ENCODE measurements around the gene DHX58. TPM values are rescaled to one million over a fixed set of nuclear protein-coding genes. Genes with fewer than 3 reads are reported as not detected.

The DHX58 gene
- total RNA-seq, 1 donor from 2014 or later = 0.41 TPM

DNA sequence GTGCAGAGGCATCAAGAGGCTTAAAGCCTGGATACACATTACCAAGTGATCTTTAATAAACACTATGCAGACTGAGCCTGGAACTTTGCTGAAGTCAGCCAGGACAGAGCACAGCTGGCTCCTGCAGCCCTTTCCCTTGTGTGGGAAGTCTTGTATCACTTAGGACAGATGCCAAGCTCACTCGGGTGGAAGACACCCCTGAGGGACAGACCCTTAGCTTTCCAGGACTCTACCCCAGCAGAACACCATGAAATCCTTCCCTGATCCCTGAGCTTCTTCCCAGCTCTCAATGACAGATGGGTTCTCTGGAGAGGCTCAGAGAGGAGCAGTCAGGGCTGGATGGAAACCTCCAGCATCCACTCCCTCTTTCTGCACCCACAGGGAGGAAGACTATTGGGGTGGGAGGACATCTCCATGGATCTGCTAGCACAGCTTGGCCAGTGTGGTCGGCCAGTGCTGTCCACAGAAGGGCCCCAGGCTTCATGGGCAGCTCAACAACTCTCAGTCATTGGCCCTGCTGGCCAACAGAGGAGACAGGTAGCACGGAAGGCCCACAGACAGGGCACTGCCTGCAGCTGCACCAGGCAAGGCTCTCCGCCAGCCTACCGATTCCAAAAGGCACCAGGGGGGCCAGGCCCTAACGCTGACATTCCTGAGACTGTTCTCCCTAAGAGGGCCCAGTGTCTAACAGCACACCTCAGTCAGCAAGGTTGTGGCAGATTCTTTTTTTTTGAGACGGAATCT, 26.4 kb upstream of the DHX58 start:
- DNase-seq (ENCODE audit: low spot score) = no peak
- no peaks in the 10 kb centered on the region for H3K9me3 Mint-ChIP-seq (ENCODE audit: unreplicated experiment)
- peaks cover 5% of the 10 kb centered on the region for H3K27me3 Mint-ChIP-seq (ENCODE audit: unreplicated experiment)
- H3K4me3 Mint-ChIP-seq (ENCODE audit: unreplicated experiment) = no peak overlapping the region
- no peak overlapping the region for H3K27ac Mint-ChIP-seq (ENCODE audit: unreplicated experiment)
- peaks cover 48% of the 10 kb centered on the region for H3K4me1 Mint-ChIP-seq (ENCODE audit: unreplicated experiment)
- H3K36me3 Mint-ChIP-seq (ENCODE audit: low read depth, unreplicated experiment) = peaks cover 13% of the 10 kb centered on the region
- TF ChIP-seq, protein P1, sequence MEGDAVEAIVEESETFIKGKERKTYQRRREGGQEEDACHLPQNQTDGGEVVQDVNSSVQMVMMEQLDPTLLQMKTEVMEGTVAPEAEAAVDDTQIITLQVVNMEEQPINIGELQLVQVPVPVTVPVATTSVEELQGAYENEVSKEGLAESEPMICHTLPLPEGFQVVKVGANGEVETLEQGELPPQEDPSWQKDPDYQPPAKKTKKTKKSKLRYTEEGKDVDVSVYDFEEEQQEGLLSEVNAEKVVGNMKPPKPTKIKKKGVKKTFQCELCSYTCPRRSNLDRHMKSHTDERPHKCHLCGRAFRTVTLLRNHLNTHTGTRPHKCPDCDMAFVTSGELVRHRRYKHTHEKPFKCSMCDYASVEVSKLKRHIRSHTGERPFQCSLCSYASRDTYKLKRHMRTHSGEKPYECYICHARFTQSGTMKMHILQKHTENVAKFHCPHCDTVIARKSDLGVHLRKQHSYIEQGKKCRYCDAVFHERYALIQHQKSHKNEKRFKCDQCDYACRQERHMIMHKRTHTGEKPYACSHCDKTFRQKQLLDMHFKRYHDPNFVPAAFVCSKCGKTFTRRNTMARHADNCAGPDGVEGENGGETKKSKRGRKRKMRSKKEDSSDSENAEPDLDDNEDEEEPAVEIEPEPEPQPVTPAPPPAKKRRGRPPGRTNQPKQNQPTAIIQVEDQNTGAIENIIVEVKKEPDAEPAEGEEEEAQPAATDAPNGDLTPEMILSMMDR (IDR thresholded peaks at IDR 0.05; ENCODE audit: unreplicated experiment) = no peak

DNA sequence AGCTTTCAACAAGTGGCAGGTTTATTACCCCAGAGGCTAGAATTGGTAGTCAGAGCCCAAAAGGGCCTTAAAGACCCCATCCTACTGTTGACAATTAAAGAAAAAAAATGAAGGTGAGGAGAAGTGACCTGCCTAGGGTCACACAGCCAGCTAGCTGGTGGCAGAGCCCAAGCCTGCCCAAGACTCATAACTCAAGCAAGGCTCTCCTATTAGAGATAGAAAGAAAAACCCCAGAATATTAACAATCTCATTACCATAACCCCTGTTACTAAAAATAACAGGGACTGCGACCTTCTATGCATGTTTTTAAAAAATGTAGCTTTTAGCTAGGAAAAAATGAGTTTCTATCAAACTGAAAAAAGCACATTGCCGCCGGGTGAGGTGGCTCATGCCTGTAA, 24.1 kb upstream of the DHX58 start:
- no peak for DNase-seq (ENCODE audit: low spot score)
- Mint-ChIP-seq H3K9me3 (ENCODE audit: unreplicated experiment) (no peaks in the 10 kb centered on the region), H3K36me3 (ENCODE audit: low read depth, unreplicated experiment) (peaks cover 8% of the 10 kb centered on the region), H3K27ac (ENCODE audit: unreplicated experiment) (no peak overlapping the region), H3K4me3 (ENCODE audit: unreplicated experiment) (no peak overlapping the region), H3K4me1 (ENCODE audit: unreplicated experiment) (peaks cover 55% of the 10 kb centered on the region), H3K27me3 (ENCODE audit: unreplicated experiment) (peaks cover 5% of the 10 kb centered on the region)
- TF ChIP-seq, protein P1 (IDR thresholded peaks at IDR 0.05; ENCODE audit: unreplicated experiment) = no peak

DNA sequence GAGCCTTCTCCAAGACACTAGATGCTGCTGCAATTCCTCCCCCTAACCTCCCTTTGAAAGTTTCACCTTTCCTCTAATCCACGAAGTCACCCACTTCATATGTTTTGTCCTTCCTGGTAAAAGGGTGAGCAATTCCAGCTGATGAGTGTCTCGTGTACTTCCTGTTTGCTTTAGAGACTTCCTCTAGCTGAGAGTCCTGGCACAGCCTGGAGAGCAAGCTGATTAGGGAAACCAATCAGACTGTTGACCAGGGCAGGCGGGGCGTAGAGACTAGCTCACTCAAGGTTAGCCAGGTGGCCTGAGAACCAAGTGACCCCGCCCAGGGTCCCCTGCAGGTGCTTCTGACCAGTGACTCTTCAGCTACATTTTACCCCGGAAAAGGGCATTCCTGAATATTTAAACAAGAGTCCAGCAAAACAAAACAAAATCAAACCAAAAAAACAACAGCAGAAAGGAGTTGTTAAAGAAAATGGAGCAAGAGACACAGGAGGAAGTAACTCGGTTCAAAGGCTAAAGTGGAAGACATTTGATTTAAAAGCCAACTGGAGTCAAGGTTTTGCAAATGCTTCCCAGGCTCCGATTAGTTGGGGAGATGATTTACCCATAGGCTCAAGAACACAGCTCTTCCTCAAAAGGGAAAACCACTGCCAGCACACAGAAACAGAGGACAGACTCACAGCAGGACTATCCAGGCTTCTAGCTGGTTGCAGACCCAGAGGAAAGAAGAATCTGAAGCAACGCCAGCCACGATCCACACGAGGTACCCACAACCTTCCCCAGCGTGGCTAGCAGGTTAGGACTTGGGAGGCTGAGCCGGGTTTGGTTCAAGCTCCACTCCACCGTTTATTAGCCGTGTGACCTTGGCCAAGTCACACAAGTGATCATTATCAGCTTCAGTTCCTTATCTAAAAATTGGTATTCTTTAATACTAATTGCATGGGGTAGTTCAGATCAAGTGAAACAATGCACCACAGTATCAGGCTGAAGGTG, 23.4 kb upstream of the DHX58 start:
- Mint-ChIP-seq H3K9me3 (ENCODE audit: unreplicated experiment) (no peaks in the 10 kb centered on the region), H3K4me1 (ENCODE audit: unreplicated experiment) (peaks cover 60% of the 10 kb centered on the region), H3K27ac (ENCODE audit: unreplicated experiment) (peak overlapping the region; percentile 93), H3K4me3 (ENCODE audit: unreplicated experiment) (peak overlapping the region; percentile 45), H3K27me3 (ENCODE audit: unreplicated experiment) (peaks cover 8% of the 10 kb centered on the region), H3K36me3 (ENCODE audit: low read depth, unreplicated experiment) (peaks cover 10% of the 10 kb centered on the region)
- DNase-seq (ENCODE audit: low spot score) = no peak
- TF ChIP-seq, protein P1 (IDR thresholded peaks at IDR 0.05; ENCODE audit: unreplicated experiment) = no peak

DNA sequence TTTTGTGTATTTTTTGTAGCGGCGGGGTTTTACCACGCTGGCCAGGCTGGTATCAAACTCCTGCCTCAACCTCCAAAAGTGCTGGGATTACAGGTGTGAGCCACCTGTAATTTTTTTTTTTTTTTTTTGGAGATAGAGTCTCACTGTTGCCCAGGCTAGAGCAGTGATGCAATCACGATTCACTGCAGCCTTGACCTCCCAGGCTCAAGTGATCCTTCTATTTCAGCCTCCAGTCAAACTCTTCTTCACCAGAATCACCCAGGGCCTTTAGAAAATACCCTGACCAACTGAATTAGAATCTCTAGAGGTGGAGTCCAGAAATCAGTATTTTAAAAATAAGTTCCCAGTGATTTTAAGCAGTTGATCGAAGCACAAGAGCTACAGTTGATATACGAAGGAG, 22.6 kb upstream of the DHX58 start:
- H3K4me3 Mint-ChIP-seq (ENCODE audit: unreplicated experiment) = peak overlapping the region; percentile 45
- H3K36me3 Mint-ChIP-seq (ENCODE audit: low read depth, unreplicated experiment) = peaks cover 12% of the 10 kb centered on the region
- TF ChIP-seq, protein P1 (IDR thresholded peaks at IDR 0.05; ENCODE audit: unreplicated experiment) = no peak
- peaks cover 68% of the 10 kb centered on the region for H3K4me1 Mint-ChIP-seq (ENCODE audit: unreplicated experiment)
- peaks cover 10% of the 10 kb centered on the region for H3K27me3 Mint-ChIP-seq (ENCODE audit: unreplicated experiment)
- H3K9me3 Mint-ChIP-seq (ENCODE audit: unreplicated experiment) = no peaks in the 10 kb centered on the region
- H3K27ac Mint-ChIP-seq (ENCODE audit: unreplicated experiment) = no peak overlapping the region
- no peak for DNase-seq (ENCODE audit: low spot score)
